Kidney epithelial cell (primary cell): Measurements from ENCODE around the gene EVA1C. TPM values are rescaled to one million over a fixed set of nuclear protein-coding genes. Genes with fewer than 3 reads are reported as not detected.

ENCODE experiments used
- DNase-seq: peaks from one replicate; pipeline ENCODE4 v3.0.0-alpha.2; 2010; ENCODE audit warnings: low read depth
- H3K27me3 ChIP-seq: 2 replicates; pipeline ENCODE4 v1.6.0; 2011; ENCODE audit warnings: low read length; ENCODE audit not compliant: control insufficient read depth, insufficient read depth
- H3K36me3 ChIP-seq: 2 replicates; pipeline ENCODE4 v1.5.1; 2011; ENCODE audit warnings: low read length; ENCODE audit not compliant: control insufficient read depth, insufficient read depth
- H3K4me3 ChIP-seq: 2 replicates; pipeline ENCODE4 v1.5.1; 2011; ENCODE audit warnings: low read depth, mild to moderate bottlenecking, control low read depth, low read length
- total RNA-seq: library from RNA; depleted of rRNA; stranded (reverse); fragments of >200 nt; gene quantifications from 2 replicates; pipeline ENCODE4 v1.2.3, GENCODE V29; 2015
- TF ChIP-seq, protein P1 (sequence below): IDR thresholded peaks from 2 replicates; pipeline ENCODE4 v1.5.1; 2011; ENCODE audit warnings: mild to moderate bottlenecking, moderate library complexity, low read length, control low read depth, inconsistent platforms; ENCODE audit not compliant: insufficient read depth, poor library complexity, severe bottlenecking

EVA1C gene
- total RNA-seq, 1 donor from 2014 or later: 0.54 TPM

DNA sequence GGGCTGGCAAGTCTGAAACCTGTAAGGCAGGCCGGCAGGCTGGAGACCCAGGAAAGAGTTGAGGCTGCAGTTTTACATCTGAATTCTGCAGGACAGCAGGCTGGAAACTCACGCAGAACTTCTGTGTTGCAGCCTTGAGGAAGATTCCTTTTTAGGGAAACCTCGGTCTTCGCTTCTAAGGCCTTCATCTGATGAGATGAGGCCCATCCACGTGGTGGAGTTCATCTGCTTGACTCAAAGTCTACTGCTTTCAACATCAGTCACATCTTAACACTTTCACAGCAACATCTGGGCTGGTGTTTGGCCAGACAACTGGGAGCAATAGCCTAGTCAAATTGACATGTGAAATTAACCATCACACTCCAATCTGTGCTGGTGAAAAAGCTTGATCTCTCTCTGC, 57.1 kb downstream of the EVA1C start:
- DNase-seq: no peak
- Histone ChIP-seq H3K4me3 (no peak overlapping the region), H3K36me3 (no peaks in the 10 kb centered on the region), H3K27me3 (no peaks in the 10 kb centered on the region)
- TF ChIP-seq, protein P1, sequence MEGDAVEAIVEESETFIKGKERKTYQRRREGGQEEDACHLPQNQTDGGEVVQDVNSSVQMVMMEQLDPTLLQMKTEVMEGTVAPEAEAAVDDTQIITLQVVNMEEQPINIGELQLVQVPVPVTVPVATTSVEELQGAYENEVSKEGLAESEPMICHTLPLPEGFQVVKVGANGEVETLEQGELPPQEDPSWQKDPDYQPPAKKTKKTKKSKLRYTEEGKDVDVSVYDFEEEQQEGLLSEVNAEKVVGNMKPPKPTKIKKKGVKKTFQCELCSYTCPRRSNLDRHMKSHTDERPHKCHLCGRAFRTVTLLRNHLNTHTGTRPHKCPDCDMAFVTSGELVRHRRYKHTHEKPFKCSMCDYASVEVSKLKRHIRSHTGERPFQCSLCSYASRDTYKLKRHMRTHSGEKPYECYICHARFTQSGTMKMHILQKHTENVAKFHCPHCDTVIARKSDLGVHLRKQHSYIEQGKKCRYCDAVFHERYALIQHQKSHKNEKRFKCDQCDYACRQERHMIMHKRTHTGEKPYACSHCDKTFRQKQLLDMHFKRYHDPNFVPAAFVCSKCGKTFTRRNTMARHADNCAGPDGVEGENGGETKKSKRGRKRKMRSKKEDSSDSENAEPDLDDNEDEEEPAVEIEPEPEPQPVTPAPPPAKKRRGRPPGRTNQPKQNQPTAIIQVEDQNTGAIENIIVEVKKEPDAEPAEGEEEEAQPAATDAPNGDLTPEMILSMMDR: no peak

DNA sequence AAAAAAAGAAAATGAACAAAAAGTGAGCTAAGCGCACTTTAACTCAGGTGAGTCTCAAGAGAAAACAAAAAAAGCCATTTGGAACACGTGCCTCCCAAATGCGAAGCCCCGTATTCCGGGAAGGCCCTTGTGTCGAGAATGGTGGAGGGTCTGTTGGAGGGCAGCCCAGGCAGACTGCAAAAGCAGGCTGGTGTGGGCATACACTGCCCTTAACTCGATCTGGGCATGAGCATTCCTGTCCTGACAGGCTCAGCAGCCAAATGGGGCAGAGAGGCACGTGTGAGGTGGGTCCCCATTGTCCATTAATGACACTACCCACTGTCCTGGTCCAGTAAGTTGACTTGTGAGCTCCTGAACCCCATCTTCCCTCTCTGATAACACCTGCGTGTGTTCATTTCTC, 57.7 kb downstream of the EVA1C start:
- no peak for DNase-seq
- TF ChIP-seq, protein P1: no peak
- Histone ChIP-seq H3K36me3 (no peaks in the 10 kb centered on the region), H3K4me3 (no peak overlapping the region), H3K27me3 (no peaks in the 10 kb centered on the region)

DNA sequence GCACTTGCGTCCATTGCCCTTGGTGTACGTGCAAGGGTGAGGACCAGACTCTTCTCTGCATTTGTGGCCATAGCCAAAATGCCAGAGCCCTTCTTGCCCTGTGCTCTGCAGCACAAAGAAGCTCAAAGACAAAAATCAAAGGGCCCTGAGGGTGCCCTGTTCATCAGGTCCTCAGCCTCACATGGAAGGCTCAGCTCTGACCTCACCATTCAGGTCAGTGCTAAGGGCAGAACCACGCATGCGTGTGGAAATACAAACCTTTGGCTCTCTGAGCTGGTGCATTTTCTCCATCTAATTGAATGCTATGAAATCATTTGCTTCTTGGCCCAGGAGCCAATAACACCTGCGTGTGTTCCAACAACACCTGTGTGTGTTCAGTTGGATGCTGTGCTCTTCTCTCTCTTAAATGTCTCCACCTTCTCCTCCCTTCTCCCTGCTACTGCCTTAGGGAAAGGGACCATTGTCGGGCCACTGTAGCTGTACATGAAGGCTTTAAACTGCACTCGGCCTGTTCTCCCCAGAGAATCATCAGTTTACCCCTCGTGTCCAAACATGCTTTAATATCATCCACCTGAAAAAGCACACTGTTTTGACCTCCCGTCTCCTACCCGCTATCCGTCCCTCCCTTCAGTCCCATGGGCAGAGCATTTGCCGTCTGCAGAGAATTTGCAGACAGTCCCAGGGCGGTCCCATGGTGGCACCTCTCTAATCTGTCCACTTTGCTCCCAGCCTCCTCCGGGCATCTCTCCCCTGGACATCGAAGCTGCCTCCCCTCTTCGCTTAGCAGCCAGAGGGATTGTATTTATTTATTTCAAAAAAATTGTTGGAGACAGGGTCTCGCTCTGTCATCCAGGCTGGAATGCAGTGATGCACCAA, 60.6 kb downstream of the EVA1C start:
- H3K36me3 ChIP-seq: no peaks in the 10 kb centered on the region
- no peak overlapping the region for H3K4me3 ChIP-seq
- H3K27me3 ChIP-seq: no peaks in the 10 kb centered on the region
- TF ChIP-seq, protein P1: no peak
- no peak for DNase-seq

DNA sequence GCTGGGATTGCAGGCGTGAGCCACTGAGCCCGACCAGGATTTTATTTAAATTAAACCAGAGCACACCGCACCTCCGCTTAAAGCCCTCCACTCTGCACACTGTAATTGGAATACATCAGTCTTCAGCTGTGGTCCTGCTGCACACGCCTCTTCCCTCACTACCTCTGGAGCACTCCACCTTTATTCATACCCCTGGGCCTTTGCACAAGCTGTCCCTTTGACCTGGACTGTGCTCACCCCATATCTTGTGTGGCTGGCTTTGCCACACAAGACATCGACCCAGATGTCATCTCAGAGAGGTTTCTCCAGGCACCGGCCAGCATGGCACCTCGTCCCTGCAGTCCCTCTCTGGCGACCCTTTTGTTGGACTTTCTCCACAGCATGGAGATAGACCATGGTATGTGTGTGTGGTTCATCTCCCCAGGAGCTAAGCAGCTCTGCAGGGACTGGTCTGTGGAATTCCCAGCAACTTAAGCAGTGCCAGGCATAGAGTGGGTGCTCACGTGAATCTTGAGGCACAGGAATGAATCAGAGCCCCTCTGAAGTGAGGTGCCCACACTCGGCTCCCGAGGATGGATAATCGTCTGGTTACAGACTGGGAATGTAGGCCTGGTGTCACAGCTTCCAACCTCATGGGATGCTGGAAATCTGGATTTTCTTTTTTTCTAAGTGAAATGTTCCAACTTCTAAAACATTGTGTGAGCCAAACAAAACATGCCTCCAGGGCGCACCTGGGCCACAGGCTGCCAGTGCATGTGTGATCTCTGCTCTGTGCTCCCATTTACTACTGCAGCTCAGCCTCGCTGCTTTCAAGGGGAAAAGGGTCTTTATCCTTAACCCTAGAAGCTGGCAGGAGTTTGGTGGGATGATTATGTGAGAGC, 61.9 kb downstream of the EVA1C start:
- no peaks in the 10 kb centered on the region for H3K36me3 ChIP-seq
- no peak overlapping the region for H3K4me3 ChIP-seq
- TF ChIP-seq, protein P1: no peak
- no peak for DNase-seq
- H3K27me3 ChIP-seq: no peaks in the 10 kb centered on the region

DNA sequence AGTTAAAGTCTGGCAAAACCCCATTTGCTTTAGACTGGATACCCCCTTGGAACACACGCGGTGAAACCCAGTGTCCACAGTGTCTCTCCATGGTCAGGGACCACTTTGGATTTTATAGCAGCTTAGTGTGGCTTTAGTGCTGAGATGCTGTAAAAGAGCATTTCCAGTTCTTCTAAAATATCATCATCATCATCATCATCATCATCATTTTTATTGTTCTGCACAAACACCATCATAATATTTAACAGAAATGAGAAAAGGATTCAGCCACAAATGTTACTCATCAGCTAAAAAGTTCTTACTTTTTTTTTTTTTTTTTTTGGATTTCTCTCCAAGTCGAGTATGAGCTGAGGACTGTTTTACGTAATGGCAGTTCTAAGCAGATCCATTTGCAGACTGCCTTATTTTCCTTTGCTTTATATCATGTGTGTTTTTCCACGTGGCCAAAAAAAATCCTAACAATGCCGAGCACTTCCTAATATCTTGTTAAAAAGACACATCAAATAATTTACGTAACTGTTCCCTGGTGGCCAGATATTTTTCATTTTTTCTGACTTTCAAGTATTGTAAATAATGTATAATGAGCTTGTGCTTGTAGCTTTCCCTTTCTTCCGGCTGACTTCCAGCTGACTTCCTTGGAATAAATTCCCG, 62.8 kb downstream of the EVA1C start:
- TF ChIP-seq, protein P1: no peak
- no peak for DNase-seq
- H3K4me3 ChIP-seq: no peak overlapping the region

More for the DNA sequence above, 62.8 kb downstream of the EVA1C start:
- H3K36me3 ChIP-seq: no peaks in the 10 kb centered on the region
- no peaks in the 10 kb centered on the region for H3K27me3 ChIP-seq
